ENCODE results near the gene RTKN. TPM values are rescaled to one million over a fixed set of nuclear protein-coding genes. Genes with fewer than 3 reads are reported as not detected.
A peak's percentile ranks its signal among the peaks of the same experiment; 100 is the strongest.

Gene RTKN
- total and polyA plus RNA-seq, 2 of the 13 experiments (the other 11 are each of a cell fraction or from before 2014, with no cell fraction given), result 159 to 166 TPM

DNA sequence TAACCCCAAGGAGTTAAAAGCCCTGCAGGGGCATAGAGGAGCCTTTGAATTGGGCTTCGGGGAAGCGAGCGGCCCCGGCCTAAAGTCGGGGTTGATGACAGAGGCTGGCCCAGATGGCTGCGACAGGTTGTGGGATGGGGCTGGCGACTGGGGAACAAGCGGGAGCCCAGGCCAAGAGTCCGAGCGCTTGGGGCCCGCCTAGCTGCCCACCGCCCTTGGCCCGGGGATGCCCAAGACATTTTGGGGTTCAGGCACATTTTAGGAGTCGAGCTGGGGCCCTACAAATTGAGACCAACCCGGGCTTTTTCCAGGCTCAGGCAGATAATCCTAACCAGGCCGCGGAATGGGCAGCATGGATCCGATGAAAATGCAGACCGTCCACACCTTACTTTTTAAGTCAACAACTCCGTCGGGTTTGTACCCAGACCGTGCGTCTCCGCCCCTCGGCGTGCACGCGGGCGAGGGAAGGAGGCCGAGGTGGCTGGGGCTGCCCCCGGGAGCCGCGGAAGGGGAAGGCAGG lies 507 bp downstream of the RTKN start (continued):
- TF ChIP-seq, protein P1, sequence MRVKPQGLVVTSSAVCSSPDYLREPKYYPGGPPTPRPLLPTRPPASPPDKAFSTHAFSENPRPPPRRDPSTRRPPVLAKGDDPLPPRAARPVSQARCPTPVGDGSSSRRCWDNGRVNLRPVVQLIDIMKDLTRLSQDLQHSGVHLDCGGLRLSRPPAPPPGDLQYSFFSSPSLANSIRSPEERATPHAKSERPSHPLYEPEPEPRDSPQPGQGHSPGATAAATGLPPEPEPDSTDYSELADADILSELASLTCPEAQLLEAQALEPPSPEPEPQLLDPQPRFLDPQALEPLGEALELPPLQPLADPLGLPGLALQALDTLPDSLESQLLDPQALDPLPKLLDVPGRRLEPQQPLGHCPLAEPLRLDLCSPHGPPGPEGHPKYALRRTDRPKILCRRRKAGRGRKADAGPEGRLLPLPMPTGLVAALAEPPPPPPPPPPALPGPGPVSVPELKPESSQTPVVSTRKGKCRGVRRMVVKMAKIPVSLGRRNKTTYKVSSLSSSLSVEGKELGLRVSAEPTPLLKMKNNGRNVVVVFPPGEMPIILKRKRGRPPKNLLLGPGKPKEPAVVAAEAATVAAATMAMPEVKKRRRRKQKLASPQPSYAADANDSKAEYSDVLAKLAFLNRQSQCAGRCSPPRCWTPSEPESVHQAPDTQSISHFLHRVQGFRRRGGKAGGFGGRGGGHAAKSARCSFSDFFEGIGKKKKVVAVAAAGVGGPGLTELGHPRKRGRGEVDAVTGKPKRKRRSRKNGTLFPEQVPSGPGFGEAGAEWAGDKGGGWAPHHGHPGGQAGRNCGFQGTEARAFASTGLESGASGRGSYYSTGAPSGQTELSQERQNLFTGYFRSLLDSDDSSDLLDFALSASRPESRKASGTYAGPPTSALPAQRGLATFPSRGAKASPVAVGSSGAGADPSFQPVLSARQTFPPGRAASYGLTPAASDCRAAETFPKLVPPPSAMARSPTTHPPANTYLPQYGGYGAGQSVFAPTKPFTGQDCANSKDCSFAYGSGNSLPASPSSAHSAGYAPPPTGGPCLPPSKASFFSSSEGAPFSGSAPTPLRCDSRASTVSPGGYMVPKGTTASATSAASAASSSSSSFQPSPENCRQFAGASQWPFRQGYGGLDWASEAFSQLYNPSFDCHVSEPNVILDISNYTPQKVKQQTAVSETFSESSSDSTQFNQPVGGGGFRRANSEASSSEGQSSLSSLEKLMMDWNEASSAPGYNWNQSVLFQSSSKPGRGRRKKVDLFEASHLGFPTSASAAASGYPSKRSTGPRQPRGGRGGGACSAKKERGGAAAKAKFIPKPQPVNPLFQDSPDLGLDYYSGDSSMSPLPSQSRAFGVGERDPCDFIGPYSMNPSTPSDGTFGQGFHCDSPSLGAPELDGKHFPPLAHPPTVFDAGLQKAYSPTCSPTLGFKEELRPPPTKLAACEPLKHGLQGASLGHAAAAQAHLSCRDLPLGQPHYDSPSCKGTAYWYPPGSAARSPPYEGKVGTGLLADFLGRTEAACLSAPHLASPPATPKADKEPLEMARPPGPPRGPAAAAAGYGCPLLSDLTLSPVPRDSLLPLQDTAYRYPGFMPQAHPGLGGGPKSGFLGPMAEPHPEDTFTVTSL (CRISPR knock-in tag; IDR thresholded peaks at IDR 0.05; ENCODE audit: borderline replicate concordance), result 0 out of 2 replicates have a peak, but pooled peaks have one; percentile 15
- TF ChIP-seq SIN3A (IDR thresholded peaks at IDR 0.05; ENCODE audit: borderline replicate concordance, low read depth, low read length), result 0 out of 2 replicates have a peak, but pooled peaks have one; percentile 15
- TF ChIP-seq, protein P2, sequence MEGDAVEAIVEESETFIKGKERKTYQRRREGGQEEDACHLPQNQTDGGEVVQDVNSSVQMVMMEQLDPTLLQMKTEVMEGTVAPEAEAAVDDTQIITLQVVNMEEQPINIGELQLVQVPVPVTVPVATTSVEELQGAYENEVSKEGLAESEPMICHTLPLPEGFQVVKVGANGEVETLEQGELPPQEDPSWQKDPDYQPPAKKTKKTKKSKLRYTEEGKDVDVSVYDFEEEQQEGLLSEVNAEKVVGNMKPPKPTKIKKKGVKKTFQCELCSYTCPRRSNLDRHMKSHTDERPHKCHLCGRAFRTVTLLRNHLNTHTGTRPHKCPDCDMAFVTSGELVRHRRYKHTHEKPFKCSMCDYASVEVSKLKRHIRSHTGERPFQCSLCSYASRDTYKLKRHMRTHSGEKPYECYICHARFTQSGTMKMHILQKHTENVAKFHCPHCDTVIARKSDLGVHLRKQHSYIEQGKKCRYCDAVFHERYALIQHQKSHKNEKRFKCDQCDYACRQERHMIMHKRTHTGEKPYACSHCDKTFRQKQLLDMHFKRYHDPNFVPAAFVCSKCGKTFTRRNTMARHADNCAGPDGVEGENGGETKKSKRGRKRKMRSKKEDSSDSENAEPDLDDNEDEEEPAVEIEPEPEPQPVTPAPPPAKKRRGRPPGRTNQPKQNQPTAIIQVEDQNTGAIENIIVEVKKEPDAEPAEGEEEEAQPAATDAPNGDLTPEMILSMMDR (CRISPR knock-in tag; IDR thresholded peaks at IDR 0.05), result no peak
- TF ChIP-seq MYC (CRISPR knock-in tag; IDR thresholded peaks at IDR 0.05; ENCODE audit: borderline replicate concordance), result peak; percentile 30; the same call in 1 of the 2 replicates
- no peak for TF ChIP-seq ZNF12 (CRISPR knock-in tag; IDR thresholded peaks at IDR 0.05)
- TF ChIP-seq, protein P3, sequence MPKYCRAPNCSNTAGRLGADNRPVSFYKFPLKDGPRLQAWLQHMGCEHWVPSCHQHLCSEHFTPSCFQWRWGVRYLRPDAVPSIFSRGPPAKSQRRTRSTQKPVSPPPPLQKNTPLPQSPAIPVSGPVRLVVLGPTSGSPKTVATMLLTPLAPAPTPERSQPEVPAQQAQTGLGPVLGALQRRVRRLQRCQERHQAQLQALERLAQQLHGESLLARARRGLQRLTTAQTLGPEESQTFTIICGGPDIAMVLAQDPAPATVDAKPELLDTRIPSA (CRISPR knock-in tag; IDR thresholded peaks at IDR 0.05; ENCODE audit: borderline replicate concordance), result no peak
- TF ChIP-seq KLF6 (CRISPR knock-in tag; IDR thresholded peaks at IDR 0.05), result no peak
- TF ChIP-seq ZBTB1 (CRISPR knock-in tag; IDR thresholded peaks at IDR 0.05; ENCODE audit: borderline replicate concordance), result 0 out of 2 replicates have a peak, but pooled peaks have one; percentile 43
- 0 out of 2 replicates have a peak, but pooled peaks have one; percentile 0 for TF ChIP-seq SALL2 (CRISPR knock-in tag; IDR thresholded peaks at IDR 0.05)
- TF ChIP-seq, protein P4, sequence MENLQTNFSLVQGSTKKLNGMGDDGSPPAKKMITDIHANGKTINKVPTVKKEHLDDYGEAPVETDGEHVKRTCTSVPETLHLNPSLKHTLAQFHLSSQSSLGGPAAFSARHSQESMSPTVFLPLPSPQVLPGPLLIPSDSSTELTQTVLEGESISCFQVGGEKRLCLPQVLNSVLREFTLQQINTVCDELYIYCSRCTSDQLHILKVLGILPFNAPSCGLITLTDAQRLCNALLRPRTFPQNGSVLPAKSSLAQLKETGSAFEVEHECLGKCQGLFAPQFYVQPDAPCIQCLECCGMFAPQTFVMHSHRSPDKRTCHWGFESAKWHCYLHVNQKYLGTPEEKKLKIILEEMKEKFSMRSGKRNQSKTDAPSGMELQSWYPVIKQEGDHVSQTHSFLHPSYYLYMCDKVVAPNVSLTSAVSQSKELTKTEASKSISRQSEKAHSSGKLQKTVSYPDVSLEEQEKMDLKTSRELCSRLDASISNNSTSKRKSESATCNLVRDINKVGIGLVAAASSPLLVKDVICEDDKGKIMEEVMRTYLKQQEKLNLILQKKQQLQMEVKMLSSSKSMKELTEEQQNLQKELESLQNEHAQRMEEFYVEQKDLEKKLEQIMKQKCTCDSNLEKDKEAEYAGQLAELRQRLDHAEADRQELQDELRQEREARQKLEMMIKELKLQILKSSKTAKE (CRISPR knock-in tag; IDR thresholded peaks at IDR 0.05; ENCODE audit: borderline replicate concordance), result 0 out of 2 replicates have a peak, but pooled peaks have one; percentile 5
- TF ChIP-seq, protein P5, sequence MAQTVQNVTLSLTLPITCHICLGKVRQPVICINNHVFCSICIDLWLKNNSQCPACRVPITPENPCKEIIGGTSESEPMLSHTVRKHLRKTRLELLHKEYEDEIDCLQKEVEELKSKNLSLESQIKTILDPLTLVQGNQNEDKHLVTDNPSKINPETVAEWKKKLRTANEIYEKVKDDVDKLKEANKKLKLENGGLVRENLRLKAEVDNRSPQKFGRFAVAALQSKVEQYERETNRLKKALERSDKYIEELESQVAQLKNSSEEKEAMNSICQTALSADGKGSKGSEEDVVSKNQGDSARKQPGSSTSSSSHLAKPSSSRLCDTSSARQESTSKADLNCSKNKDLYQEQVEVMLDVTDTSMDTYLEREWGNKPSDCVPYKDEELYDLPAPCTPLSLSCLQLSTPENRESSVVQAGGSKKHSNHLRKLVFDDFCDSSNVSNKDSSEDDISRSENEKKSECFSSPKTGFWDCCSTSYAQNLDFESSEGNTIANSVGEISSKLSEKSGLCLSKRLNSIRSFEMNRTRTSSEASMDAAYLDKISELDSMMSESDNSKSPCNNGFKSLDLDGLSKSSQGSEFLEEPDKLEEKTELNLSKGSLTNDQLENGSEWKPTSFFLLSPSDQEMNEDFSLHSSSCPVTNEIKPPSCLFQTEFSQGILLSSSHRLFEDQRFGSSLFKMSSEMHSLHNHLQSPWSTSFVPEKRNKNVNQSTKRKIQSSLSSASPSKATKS (CRISPR knock-in tag; IDR thresholded peaks at IDR 0.05), result 0 out of 2 replicates have a peak, but pooled peaks have one; percentile 5
- no peak for TF ChIP-seq ZNF652 (CRISPR knock-in tag; IDR thresholded peaks at IDR 0.05; ENCODE audit: borderline replicate concordance, low read depth)
- no peak for TF ChIP-seq CC2D1A (CRISPR knock-in tag; IDR thresholded peaks at IDR 0.05)
- no peak for TF ChIP-seq ZNF136 (CRISPR knock-in tag; IDR thresholded peaks at IDR 0.05; ENCODE audit: low read depth)
